22Rv1 (cell line): ENCODE data around the gene ZMAT5.
A peak's percentile ranks its signal among the peaks of the same experiment; 100 is the strongest.

ENCODE experiments used
- H3K27ac ChIP-seq: fragments of 450-650 bp; 2 replicates; pipeline ENCODE4 v1.5.1; 2017
- ZFX ChIP-seq: fragments of 450-650 bp; IDR thresholded peaks from 2 replicates; pipeline ENCODE4 v1.6.1; 2017; ENCODE audit warnings: antibody characterized with exemption, borderline replicate concordance
- TF ChIP-seq, protein P1 (sequence below): fragments of 450-650 bp; IDR thresholded peaks from 2 replicates; pipeline ENCODE4 v1.5.1; 2017; ENCODE audit warnings: mild to moderate bottlenecking

The ZMAT5 gene

DNA sequence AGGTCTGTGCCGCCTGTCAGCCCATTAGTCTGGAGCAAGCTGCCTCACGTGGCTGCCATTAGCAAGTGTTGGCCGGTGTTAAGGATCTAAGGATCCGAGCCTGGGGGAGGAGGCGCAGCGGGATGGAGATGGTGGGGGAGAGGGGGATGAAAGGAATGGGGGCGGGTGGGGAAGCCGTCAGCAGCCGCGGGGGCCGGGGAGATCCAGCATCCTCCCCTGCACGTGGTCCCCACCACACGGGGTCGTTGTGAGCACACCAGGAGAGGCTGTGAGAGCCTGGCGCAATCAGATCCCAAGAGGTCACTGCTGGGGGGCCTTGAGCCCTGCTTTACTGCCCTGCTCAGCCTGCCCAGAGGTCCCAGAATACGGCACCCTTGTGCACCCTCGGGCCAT lies 39.7 kb downstream of the ZMAT5 start:
- TF ChIP-seq, protein P1, sequence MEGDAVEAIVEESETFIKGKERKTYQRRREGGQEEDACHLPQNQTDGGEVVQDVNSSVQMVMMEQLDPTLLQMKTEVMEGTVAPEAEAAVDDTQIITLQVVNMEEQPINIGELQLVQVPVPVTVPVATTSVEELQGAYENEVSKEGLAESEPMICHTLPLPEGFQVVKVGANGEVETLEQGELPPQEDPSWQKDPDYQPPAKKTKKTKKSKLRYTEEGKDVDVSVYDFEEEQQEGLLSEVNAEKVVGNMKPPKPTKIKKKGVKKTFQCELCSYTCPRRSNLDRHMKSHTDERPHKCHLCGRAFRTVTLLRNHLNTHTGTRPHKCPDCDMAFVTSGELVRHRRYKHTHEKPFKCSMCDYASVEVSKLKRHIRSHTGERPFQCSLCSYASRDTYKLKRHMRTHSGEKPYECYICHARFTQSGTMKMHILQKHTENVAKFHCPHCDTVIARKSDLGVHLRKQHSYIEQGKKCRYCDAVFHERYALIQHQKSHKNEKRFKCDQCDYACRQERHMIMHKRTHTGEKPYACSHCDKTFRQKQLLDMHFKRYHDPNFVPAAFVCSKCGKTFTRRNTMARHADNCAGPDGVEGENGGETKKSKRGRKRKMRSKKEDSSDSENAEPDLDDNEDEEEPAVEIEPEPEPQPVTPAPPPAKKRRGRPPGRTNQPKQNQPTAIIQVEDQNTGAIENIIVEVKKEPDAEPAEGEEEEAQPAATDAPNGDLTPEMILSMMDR: peak; percentile 26; the same call in 1 of the 2 replicates
- no peak for TF ChIP-seq ZFX
- H3K27ac ChIP-seq: no peak overlapping the region

DNA sequence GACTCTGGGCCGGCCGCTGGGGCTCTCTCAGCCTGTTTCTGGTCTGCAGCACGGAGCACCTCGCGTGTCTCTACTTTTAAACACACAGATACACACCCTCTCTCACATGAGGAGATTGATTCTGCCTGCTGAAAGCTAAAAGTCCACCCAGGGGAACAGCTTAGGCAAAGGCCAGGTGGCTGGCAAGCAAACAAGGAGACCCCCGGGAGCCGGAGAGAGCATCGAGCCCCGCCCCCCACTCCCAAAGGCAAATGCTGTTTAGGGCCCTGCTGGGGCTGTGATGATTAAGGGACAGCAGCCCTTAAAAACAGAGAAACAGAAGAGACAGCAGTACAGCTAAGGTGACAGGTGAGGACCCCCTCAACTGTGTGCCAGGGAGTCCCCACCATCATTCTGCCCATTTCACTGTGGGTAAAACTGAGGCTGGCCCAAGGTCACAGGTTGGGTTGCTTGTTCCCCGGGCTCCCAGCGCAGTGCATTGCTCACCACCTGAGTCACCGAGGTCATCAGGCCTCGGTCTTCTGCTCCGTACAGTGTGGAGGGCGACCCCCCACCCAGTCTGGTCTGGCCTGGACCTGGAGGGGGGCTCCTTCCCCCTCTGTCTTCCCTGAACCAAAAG lies 40.2 kb downstream of the ZMAT5 start:
- TF ChIP-seq ZFX: no peak
- TF ChIP-seq, protein P1: no peak
- no peak overlapping the region for H3K27ac ChIP-seq

GRCh38 chr22:29726106-29726505 lies 40.7 kb downstream of the ZMAT5 start:
- TF ChIP-seq, protein P1: no peak
- no peak for TF ChIP-seq ZFX
- no peak overlapping the region for H3K27ac ChIP-seq

DNA sequence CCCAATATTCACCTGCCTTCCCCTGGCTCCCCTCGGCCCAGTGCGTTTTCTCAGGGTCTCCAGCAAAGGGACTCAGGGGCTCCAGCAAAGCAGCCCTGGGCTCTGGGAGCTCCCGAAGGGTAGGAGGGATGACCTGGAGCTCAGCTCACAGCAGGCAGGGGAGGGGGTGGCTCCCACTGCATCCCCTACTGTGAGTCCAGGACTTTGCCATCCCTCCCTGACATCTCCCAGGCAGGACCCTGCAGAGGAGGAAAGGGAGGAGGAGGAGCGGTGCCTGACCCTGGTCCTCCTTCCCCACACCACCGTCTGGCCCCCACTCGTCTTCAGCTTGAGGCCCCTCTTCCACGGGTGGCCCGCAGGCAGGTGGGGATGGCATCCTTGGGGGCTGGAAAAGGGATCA lies 42.0 kb downstream of the ZMAT5 start:
- TF ChIP-seq ZFX: no peak
- TF ChIP-seq, protein P1: no peak
- H3K27ac ChIP-seq: no peak overlapping the region

DNA sequence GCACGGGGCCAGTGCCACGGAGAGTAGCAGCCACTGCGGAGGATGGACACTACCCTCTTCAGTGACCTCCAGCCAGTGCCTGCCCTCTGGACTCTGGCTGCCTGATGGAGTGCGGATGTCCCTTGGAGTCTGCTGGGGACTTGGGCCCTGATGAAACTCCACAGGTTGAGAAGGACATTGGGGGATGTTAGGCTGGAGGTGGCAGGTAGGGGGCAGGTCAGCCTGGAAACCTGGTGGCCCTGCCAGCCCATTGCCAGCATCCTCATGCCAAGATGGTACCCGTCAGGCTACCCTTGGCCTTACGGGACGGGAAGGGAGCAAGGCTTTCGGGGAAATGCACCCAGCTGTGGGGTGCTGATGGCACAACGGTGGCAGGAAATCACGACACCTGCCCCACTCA lies 43.0 kb downstream of the ZMAT5 start:
- no peak for TF ChIP-seq ZFX
- TF ChIP-seq, protein P1: no peak
- no peak overlapping the region for H3K27ac ChIP-seq

- no peak overlapping the region for H3K27ac ChIP-seq
- TF ChIP-seq ZFX: no peak
- TF ChIP-seq, protein P1: no peak
Observed at GRCh38 chr22:29722587-29722986, 44.2 kb downstream of the ZMAT5 start.

DNA sequence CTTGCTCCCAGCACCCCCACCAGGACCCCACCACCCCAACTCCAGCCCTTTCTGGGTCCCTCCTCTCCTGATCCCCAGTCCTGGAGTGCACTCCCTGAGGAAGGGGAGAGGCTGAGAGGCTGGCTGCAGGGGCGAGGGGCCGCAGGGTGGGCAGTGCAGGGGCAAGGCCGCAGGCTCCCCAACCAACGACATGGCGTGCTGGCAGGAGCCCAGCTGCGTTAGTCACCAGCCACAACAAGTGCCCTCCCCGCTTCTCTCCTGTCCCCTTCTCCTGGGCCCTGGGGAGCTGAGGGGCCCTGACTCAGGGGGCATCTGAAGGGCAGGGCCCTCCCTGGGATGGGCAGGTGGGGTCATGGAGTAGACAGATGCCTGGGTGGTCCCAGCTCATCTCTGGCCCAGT lies 44.7 kb downstream of the ZMAT5 start:
- no peak overlapping the region for H3K27ac ChIP-seq
- no peak for TF ChIP-seq ZFX
- TF ChIP-seq, protein P1: no peak
